GM18508 (cell line): ENCODE measurements around the gene ZBTB7C.

Experiments used
- ATAC-seq: cut with Tn5 transposase; IDR thresholded peaks from one replicate; pipeline ENCODE4 v1.9.1; 2021; ENCODE audit warnings: moderate number of reproducible peaks; ENCODE audit not compliant: insufficient read depth, unreplicated experiment

ZBTB7C gene

GRCh38 chr18:48330016-48330991 is 78.9 kb downstream of the ZBTB7C start:
- ATAC-seq = no peak

- ATAC-seq = no peak
Observed at GRCh38 chr18:48328473-48329210, 80.5 kb downstream of the ZBTB7C start.

- ATAC-seq = no peak
Observed at GRCh38 chr18:48326901-48327675, 82.1 kb downstream of the ZBTB7C start.

- no peak for ATAC-seq
Observed at GRCh38 chr18:48325115-48325665, 84.0 kb downstream of the ZBTB7C start.

- no peak for ATAC-seq
Observed at GRCh38 chr18:48324651-48325050, 84.5 kb downstream of the ZBTB7C start.

GRCh38 chr18:48323151-48323550 is 86.0 kb downstream of the ZBTB7C start:
- ATAC-seq = no peak

- no peak for ATAC-seq
Observed at GRCh38 chr18:48321536-48321935, 87.6 kb downstream of the ZBTB7C start.

- ATAC-seq = no peak
Observed at GRCh38 chr18:48321121-48321520, 88.1 kb downstream of the ZBTB7C start.

GRCh38 chr18:48320639-48320945 is 88.6 kb downstream of the ZBTB7C start:
- no peak for ATAC-seq

- no peak for ATAC-seq
Observed at GRCh38 chr18:48319801-48320638, 89.2 kb downstream of the ZBTB7C start.

- no peak for ATAC-seq
Observed at GRCh38 chr18:48318436-48318835, 90.7 kb downstream of the ZBTB7C start.

- ATAC-seq = no peak
Observed at GRCh38 chr18:48317781-48318381, 91.3 kb downstream of the ZBTB7C start.

GRCh38 chr18:48316177-48316576 is 93.0 kb downstream of the ZBTB7C start:
- no peak for ATAC-seq

- ATAC-seq = no peak
Observed at GRCh38 chr18:48314690-48315089, 94.5 kb downstream of the ZBTB7C start.

- ATAC-seq = no peak
Observed at GRCh38 chr18:48313792-48314191, 95.4 kb downstream of the ZBTB7C start.

- ATAC-seq = no peak
Observed at GRCh38 chr18:48312066-48312465, 97.1 kb downstream of the ZBTB7C start.

- no peak for ATAC-seq
Observed at GRCh38 chr18:48310999-48311398, 98.2 kb downstream of the ZBTB7C start.

GRCh38 chr18:48310353-48310752 is 98.8 kb downstream of the ZBTB7C start:
- ATAC-seq = no peak
